NB4 (cell line): Measurements from ENCODE around the gene AMN1.

Experiments
- CTCF ChIP-seq: IDR thresholded peaks from one replicate; pipeline ENCODE4 v1.5.1; 2012; ENCODE audit warnings: low read depth, low read length
- MYC ChIP-seq: IDR thresholded peaks from 2 replicates; pipeline ENCODE4 v1.6.1; 2011; ENCODE audit warnings: low read depth, low read length
- POLR2A ChIP-seq: IDR thresholded peaks from 2 replicates; pipeline ENCODE4 v1.6.1; 2011; ENCODE audit warnings: mild to moderate bottlenecking; ENCODE audit not compliant: insufficient read length; ENCODE audit errors: extremely low read depth

GRCh38 chr12:31669020-31669419, 59.8 kb downstream of the AMN1 start:
- TF ChIP-seq CTCF (no peak), POLR2A (no peak), MYC (no peak)
